D341Med (cell line): ENCODE data around the gene RPUSD3.
"Not testable (repeated sequence)": the region's sequence is repeated elsewhere in the genome, so short reads cannot be mapped to it uniquely, and the experiment has no call there.

Experiments
- DNase-seq: peaks from one replicate; pipeline ENCODE4 v3.0.0; 2012; ENCODE audit warnings: low spot score

Gene RPUSD3, protein sequence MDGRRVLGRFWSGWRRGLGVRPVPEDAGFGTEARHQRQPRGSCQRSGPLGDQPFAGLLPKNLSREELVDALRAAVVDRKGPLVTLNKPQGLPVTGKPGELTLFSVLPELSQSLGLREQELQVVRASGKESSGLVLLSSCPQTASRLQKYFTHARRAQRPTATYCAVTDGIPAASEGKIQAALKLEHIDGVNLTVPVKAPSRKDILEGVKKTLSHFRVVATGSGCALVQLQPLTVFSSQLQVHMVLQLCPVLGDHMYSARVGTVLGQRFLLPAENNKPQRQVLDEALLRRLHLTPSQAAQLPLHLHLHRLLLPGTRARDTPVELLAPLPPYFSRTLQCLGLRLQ

DNA sequence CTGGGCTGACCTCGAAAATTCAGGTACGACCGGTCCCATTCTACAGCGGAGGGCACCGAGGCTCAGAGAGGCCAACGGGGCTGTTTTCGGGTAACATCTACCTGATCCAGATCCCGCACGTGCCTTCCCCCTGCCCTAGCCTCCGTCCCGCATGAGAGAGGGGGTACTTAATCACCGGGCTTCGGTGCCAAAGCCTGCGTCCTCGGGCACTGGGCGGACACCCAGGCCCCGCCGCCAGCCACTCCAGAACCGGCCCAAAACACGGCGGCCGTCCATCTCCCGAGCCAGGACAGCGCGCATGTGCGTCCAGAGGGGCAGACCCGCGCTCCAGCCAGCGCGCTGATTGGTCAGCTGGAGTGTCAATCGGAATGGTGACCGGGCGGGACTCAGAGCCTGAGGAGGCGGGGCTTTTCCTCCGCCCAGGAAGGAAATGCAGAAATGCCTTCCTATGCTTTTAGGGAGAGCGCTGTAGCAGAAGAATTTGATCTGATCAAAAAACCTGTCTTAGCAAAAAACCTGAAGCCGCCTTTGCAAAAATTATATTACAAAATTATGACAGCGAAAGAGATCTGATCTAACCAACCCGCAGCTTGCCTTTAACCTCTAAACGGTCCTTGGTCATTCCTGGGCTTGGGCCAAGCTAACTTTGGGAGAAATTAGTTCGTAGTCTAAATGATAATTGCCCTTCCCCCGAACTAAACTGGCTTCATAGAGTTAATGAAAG, at the start of gene RPUSD3:
Gene RPUSD3 (minus strand): TSS at position 294 of the 724 bp plus-strand sequence. CDS start 18 bp downstream, at position 276.
- peak; percentile 100 for DNase-seq

DNA sequence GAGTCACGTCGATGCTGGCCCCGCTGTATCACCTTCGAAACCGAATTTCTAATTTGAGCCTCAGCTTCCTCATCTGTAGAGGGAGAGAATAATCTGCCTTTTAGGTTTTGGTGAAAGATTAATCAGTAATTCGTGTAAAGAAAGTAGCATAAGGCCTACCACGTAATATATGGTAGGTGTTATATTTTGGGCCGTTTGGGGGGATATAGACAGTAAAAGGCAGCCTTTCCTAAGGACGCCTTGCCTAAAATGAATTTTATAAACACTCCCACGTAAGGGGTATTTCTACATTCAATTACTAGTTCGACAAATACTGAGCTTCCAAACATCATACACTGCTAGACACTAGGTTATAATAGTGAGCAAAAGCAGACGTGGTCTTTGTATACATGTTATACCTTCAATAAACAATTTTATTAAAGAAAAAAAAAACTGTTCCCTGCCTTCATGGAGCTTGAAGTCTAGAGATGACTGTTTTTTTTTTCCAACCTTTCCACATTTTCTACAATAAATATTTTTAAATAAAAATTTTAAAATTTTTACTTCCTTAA, 47.3 kb upstream of the RPUSD3 start:
- DNase-seq = no peak

DNA sequence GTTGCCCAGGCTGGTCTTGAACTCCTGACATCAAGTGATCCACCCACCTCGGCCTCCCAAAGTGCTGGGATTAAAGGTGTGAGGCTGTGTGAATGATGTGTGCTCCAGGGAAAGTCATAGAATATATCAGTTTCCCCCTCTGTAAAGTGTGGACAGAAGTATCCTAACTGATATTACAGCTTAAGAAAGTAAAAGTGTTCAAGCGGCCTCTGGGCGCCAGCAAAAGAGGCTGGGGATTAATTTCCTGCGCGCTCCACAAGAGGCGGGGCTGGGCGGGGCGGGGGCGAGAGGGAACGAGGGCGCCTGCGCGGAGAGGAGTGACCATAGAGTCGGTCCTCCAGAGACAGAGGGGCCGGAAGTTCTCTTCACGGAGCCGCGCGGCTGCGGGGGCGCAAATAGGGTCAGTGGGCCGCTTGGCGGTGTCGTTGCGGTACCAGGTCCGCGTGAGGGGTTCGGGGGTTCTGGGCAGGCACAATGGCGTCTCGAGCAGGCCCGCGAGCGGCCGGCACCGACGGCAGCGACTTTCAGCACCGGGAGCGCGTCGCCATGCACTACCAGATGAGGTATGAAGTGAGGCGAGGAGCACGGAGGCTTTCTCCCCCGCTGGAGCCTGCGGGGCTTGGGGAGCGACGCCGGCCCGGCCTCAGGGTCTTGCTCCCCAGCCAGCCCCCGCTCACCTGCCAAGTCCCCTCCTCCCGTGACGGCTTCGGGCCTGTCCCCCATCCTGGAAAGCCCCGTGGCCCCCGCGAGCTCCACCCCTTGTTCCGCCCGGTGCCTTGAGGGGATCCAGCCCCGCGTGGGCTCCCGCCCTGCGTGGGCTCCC, 46.7 kb upstream of the RPUSD3 start, which contains the start of gene JAGN1:
Gene JAGN1 (plus strand): TSS at position 362 of the 823 bp plus-strand sequence. CDS start 113 bp downstream, at position 475.
- peak; percentile 96 for DNase-seq

DNA sequence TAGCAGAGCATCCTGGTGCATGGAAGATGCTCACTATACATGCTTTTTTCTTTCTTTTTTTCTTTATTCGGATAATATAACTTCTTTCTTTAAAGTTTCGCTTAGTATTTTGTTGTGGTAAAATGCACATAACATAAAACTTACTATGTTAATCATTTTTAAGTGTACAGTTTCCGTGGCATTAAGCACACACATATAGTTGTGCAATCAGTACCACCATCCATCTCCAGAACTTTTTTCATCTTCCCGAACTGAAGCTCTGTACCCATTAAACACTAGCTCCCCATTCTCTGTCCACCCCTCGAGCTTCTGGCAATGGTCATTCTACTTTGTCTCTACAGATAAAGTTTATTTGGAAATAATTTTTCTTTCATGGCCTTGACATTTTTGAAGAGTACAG, 45.6 kb upstream of the RPUSD3 start:
- DNase-seq = no peak

DNA sequence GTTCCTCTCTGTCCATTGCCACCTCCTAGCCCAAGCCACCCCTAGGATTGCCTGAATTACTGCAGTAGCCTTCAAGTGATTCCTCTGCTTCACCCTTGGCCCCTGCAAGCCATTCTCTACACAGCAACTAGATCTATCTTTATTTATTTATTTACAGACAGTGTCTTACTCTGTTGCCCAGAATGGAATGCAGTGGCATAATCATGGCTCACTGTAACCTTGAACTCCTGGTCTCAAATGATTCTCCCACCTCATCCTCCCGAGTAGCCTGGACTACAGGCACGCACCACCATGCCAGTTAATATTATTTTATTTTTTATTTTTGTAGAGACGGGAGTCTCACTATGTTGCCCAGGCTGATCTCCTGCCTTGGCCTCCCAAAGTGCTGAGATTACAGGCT, 44.7 kb upstream of the RPUSD3 start:
- DNase-seq = no peak

DNA sequence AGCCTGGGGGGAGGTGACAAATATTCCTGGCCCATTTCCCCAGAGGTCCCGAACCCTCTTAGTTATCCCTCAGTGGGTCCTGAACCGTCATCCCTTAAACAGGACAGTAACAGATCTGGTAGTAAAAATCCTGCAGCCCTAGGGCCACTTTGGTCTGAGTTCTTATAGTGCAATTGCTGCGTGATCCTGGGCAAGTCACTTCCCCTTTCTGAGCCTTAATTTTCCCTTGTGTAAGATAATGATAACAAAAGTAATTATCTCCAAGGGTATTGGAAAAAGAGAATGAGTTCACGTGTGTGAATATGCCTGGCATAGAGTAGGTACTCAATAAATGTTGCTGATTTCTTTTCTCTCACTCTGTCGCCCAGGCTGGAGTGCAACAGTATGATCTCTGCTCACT, 43.7 kb upstream of the RPUSD3 start:
- DNase-seq = no peak

DNA sequence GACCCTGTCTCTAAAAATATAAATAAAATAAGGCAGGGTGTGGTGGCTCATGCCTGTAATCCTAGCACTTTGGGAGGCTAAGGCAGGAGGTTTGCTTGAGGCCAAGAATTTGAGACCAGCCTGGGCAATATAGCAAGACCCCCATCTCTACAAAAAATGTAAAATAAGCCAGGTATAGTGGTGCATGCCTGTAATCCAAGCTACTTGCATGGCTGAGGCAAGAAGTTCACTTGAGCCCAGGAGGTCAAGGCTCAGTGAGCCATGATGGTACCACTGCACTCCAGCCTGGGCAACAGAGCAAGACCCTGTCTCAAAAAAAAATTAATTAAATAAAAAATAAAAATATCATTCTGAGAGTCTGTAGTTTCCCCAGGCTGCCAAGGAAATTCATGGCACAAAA, 42.5 kb upstream of the RPUSD3 start:
- no peak for DNase-seq

DNA sequence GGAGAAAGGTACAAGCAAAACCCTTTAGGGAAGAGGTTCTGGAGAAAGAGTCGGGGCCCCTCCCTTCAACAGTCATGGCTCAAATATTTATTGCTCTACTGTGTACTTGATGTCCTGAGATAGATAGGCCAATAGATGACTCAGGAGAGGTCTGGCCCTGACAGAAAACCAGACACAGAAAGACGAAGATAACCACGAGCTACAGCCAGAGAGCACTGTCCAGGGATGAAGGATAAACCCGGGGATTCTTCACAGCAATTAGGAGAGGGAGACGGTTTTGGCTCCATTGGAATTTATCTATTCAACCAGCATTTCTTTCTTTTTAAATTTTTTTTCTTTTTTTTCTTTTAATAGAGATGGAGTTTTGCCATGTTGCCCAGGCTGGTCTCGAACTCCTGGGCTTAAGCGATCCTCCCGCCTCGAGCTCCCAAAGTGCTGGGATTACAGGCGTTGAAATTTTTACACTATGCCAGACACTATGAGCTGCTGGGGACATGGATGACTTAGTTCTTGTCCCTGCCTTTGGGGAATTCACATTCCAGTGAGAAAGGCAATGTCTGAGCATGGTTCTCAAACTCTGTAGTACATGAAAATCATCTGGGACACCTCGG, 40.9 kb upstream of the RPUSD3 start:
- no peak for DNase-seq

DNA sequence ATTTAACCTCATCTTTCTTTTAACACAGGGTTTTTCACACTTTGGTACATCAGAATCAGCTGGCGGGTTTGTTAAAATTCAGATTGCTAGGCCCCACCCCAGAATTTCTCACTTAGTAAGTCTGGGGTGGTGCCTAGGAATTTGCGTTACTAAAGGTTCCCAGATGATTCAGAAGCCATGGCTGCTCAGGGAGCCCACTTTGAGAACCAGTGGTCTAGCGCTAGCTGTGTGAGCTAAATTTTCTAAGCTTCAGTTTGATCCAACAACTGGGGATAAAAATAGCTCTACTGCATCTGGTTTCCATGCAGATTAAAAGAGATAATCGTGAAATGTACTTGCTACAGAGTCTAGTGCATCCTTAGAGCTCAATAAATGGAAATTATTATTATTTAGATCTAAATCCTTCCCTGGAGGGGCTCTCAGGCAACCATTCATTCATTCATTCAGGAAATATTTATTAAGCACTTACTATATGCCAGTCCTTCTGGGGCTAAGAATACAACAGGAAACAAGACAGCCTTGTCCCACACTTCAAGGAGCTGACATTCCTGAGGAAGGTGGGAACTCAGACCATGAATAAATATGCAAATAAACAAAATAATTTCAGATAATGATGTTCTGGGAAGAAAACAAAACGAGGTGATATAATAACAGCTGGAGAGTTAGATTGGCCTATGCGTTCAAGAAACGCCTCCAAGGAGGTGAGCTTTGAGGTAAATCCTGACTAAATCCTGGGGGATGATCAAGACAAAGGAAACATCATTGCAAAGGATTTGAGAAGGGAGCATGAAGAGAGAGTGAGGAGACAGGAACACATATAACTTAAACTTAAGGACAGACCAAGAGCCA, 40.1 kb upstream of the RPUSD3 start:
- DNase-seq = no peak

DNA sequence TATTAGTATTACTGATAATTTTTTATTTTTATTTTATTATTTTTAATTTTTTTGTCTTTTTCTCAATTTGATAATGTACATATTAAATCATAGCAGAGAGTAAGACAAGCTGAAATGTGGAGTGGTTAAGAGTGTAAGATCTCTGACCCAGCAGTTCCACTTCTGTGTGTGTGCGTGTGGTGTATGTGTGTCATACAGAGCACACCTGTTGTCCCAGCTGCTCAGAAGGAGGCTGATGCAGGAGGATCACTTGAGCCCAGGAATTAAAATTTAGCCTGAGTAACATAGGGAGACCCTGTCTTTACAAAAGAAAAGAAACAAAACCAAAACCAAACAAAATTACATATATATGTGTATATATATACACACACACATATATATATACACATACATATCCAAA, 37.6 kb upstream of the RPUSD3 start:
- DNase-seq = no peak

DNA sequence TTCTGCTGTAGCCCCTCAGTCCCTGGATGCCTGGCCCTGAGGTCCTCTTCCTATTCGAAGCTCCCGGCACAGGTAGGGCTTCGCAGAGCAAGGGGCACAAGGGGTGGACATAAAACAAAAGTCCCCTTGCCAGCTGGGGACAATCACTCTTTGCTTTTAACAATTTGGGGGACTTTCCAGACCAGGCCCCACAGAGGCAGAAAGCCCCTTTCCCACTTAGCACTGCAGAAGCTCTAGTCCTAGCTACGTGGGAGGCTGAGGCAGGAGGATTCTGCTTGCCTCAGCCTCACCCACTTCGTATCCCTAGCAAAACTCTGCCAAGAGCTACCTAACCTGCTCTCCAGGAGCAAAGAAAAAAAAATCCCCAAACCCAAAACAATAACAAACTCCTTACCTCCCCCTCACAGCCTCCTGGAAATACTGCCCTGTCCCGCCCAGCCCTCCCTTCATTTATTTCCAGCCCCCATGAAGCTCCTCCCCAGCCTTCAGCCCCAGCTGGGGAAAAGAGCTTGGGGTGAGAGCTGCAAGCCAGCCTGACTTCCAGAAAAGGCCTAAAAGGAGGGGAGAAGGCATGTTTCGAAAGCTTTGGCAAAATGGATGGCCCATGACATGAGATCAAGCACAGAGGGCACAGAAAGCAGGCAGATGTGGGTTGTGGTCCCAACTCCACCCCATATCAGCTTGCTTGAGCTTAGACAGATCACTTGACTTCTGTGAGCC, 36.2 kb upstream of the RPUSD3 start, which contains the start of gene CIDEC:
Gene CIDEC (minus strand): TSS at position 424 of the 720 bp plus-strand sequence. CDS start 1,767 bp downstream, outside the sequence.
- DNase-seq = no peak

DNA sequence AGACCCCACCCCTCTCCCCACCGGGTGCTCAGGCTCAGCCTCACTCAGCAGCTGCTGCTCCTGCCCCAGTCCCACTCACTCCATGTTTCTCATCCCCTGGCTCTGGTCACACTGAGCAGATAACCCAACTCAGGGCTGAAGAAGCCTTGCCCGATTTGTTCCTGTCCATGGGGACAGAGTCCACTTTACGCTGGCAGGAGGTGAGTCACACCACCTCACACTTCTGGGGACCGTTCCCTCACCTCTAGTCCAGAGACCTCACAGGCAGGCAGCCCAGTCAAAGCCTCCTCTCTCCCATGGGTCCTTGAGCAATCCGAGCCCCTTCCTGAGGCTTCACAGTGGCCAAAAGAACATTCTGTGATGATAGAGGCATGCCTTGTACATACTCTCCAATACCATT, 34.9 kb upstream of the RPUSD3 start:
- DNase-seq = no peak

DNA sequence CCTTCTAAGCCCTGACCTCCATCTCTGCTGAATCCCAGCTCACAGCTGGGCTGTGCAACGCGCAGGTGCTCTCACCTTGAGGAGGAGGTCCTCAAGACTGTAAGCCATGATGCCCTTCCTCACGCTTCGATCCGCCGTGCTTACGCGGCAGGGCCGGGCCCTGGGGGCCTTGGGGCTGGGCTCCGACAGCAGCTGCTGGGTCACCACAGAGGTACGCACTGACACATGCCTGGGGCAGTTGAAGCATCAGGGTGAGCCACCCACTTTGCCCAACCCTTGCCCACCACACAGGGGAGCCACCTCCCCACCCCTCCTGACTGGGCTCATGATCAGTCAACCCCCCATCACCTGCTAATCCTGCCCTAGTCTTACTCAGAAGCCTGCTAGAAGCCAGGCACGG, 33.2 kb upstream of the RPUSD3 start:
- DNase-seq = no peak

DNA sequence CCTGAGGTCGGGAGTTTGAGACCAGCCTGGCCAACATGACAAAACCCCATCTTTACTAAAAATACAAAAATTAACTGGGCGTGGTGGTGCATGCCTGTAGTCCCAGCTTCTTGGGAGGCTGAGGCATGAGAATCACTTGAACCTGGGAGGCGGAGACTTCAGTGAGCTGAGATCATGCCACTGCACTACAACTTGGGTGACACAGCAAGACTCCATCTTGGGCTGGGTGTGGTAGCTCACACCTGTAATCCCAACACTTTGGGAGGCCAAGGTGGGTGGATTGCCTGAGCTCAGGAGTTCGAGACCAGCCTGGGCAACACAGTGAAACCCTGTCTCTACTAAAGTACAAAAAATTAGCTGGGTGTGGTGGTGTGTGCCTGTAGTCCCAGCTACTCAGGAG, 32.4 kb upstream of the RPUSD3 start:
- DNase-seq = not testable (repeated sequence)

DNA sequence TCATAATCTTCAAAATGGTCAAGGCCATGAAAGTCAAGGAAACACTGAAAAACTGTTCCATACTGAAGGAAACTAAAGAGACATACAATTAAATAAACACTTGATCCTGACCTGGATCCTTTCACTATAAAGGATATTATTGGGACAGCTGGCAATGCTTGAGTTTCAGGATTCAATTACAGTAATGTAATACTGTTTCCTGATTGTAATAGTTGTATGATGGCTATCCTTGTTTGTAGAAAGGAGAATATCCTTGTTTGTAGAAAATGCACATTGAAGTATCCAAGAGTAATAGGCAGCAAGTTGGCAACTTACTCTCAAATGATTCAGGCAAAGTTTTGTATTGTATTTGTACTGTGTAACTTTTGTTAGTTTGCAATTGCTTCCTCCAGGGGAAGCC, 31.6 kb upstream of the RPUSD3 start:
- DNase-seq = no peak

DNA sequence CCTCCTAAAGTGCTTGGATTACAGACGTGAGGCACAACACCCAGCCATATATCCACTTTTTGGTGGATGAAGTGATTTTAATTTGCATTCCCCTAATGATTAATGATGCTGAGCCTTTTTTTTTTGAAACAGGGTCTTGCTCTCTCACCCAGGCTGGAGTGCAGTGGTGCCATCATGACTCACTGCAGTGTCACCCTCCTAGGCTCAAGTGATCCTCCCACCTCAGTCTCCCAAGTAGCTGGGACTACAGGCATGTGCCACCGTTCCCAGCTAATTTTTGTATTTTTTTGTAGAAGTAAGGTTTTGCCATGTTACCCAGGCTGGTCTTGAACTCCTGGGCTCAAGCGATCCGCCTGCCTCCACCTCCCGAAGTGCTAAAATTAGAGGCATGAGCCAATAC, 28.3 kb upstream of the RPUSD3 start:
- DNase-seq = not testable (repeated sequence)

DNA sequence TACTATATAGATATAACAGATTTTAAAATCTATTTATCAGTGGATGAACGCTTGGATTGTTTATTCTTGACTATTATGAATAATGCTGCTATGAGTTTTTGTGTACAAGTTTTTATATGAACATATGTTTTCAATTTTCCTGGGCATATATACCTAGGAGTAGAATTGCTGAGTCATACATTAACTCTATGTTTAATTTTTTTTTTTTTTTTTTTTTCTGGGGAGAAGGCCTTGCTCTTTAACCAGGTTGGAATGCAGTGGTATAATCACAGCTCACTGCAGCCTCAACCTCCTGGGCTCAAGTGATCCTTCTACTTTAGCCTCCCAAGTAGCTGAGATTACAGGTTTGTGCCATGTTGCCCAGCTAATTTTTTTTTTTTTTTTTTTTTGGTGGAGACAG, 27.2 kb upstream of the RPUSD3 start:
- no peak for DNase-seq

DNA sequence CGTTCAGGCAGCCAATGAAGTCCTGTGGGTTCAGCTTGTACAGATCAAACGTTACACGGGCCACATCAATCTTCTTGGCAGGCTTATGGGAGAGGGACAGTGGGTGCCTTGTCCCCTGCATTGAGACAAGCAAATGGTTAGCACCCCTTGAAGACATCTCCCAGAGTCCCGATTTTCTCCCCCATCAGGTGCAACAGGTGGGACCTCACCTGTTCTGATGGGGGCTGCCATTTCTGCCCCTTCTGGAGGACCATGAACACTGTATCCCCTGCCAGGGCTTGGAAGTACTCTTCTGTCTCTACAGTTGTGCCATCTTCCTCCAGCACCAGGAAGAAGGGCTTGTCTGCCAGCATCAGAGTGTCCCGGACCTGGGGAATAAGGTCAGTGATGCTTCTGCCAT, 26.1 kb upstream of the RPUSD3 start:
- DNase-seq = no peak

DNA sequence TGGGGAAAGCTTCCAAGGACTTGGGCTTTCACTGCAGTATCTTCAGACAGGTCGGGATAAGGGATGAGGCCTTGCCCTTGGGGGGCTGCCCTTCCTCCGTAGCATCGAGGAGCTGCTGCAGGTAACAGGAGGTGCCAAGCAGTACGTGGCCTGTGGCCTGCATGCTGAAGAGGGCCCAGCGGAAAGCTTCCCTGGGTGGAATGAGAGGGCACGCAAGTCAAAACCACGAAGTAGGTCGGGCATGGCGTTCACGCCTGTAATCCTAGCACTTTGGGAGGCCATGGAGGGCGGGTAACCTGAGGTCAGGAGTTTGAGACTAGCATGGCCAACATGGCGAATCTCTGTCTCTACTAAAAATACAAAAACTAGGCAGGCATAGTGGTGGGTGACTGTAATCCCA, 23.3 kb upstream of the RPUSD3 start:
- DNase-seq = no peak

DNA sequence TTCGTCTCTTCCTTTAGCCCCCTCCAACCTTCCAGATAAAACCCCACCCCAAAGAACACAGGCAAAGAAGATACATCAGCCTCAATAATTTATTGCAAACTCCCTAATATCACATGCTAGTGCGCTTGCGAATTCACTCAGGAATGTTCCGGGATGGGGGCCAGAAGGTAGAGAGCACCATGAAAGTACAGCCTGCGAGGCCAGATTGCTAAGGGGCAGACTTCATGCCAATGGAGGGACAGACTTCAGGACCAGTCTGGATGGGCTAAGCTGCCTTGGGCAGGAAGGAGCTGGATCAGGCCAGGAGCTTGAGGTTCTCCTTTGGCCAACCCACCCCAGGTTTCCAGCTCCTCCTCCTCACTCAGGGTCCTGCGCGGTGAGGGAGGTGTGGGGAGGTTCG, 22.8 kb upstream of the RPUSD3 start:
- no peak for DNase-seq
